Cardiac muscle cell (in vitro differentiated cells and primary cell): Measurements from ENCODE around the gene KIF6. TPM values are rescaled to one million over a fixed set of nuclear protein-coding genes. Genes with fewer than 3 reads are reported as not detected.

Source experiments
- DNase-seq, 2 donors: peaks; one replicate each; pipeline versions ENCODE4 v3.0.0 to v3.0.0-alpha.2; 2010 to 2017; ENCODE audit warnings: low read depth in 1 of 2, low spot score in 1 of 2
- H3K27ac ChIP-seq: fragments of 200-600 bp; sonication (generic); 2 replicates; pipeline ENCODE4 v1.5.1; 2016
- H3K27me3 ChIP-seq: fragments of 200-600 bp; sonication (generic); 2 replicates; pipeline ENCODE4 v1.6.0; 2016; ENCODE audit warnings: control low read depth
- H3K36me3 ChIP-seq: fragments of 200-600 bp; sonication (generic); 2 replicates; pipeline ENCODE4 v1.5.1; 2016; ENCODE audit warnings: control low read depth
- H3K4me1 ChIP-seq: fragments of 200-600 bp; sonication (generic); 2 replicates; pipeline ENCODE4 v1.8.1; 2017; ENCODE audit warnings: low read depth, mild to moderate bottlenecking, mixed run types
- H3K4me3 ChIP-seq: fragments of 200-600 bp; sonication (generic); 2 replicates; pipeline ENCODE4 v1.5.1; 2016; ENCODE audit warnings: mild to moderate bottlenecking
- H3K9me3 ChIP-seq: fragments of 200-600 bp; sonication (generic); 2 replicates; pipeline ENCODE4 v1.5.1; 2017; ENCODE audit warnings: low read depth, mild to moderate bottlenecking, control low read depth
- CTCF ChIP-seq: IDR thresholded peaks from 2 replicates; pipeline ENCODE4 v1.5.1; 2012; ENCODE audit warnings: low read depth, mild to moderate bottlenecking, low read length
- polyA plus RNA-seq: library from polyadenylated mRNA; unstranded; fragments of >200 nt; fragmentation: Nextera tagmentation; extraction: Ambion mirVana; gene quantifications from 2 replicates; pipeline ENCODE4 v1.2.1, GENCODE V29; 2016
- total RNA-seq: library from RNA; depleted of rRNA; stranded (reverse); fragments of >200 nt; gene quantifications from 2 replicates; pipeline ENCODE4 v1.2.3, GENCODE V29; 2016

Gene KIF6
- total and polyA plus RNA-seq, 2 experiments from 2014 or later, result 0.69 to 1.7 TPM

- no peak for DNase-seq
- Histone ChIP-seq H3K4me1 (peaks cover 3% of the 10 kb centered on the region), H3K4me3 (no peak overlapping the region), H3K9me3 (no peaks in the 10 kb centered on the region), H3K27ac (no peak overlapping the region), H3K27me3 (no peaks in the 10 kb centered on the region), H3K36me3 (no peaks in the 10 kb centered on the region)
- TF ChIP-seq CTCF, result no peak
These were observed 71.1 kb downstream of the KIF6 start for GRCh38 chr6:39654121-39654520.

- Histone ChIP-seq H3K9me3 (no peaks in the 10 kb centered on the region), H3K36me3 (no peaks in the 10 kb centered on the region), H3K27me3 (no peaks in the 10 kb centered on the region), H3K27ac (no peak overlapping the region), H3K4me1 (peaks cover 3% of the 10 kb centered on the region), H3K4me3 (no peak overlapping the region)
- TF ChIP-seq CTCF, result no peak
- DNase-seq, result no peak
These were observed 71.6 kb downstream of the KIF6 start for GRCh38 chr6:39653612-39654011.

GRCh38 chr6:39649996-39650395, 75.2 kb downstream of the KIF6 start:
- no peak overlapping the region for H3K27ac ChIP-seq
- no peaks in the 10 kb centered on the region for H3K9me3 ChIP-seq
- H3K27me3 ChIP-seq, result no peaks in the 10 kb centered on the region
- peaks cover 3% of the 10 kb centered on the region for H3K4me1 ChIP-seq
- H3K36me3 ChIP-seq, result no peaks in the 10 kb centered on the region
- no peak overlapping the region for H3K4me3 ChIP-seq
- DNase-seq, result no peak
- TF ChIP-seq CTCF, result no peak

GRCh38 chr6:39646751-39647420, 78.3 kb downstream of the KIF6 start:
- H3K36me3 ChIP-seq, result no peaks in the 10 kb centered on the region
- no peak for DNase-seq
- H3K27me3 ChIP-seq, result no peaks in the 10 kb centered on the region
- no peak for TF ChIP-seq CTCF
- H3K4me1 ChIP-seq, result peaks cover 3% of the 10 kb centered on the region
- H3K27ac ChIP-seq, result no peak overlapping the region
- no peak overlapping the region for H3K4me3 ChIP-seq
- no peaks in the 10 kb centered on the region for H3K9me3 ChIP-seq

- TF ChIP-seq CTCF, result no peak
- Histone ChIP-seq H3K9me3 (no peaks in the 10 kb centered on the region), H3K4me3 (no peak overlapping the region), H3K27ac (no peak overlapping the region), H3K36me3 (no peaks in the 10 kb centered on the region), H3K27me3 (no peaks in the 10 kb centered on the region), H3K4me1 (no peaks in the 10 kb centered on the region)
- no peak for DNase-seq
These were observed 82.9 kb downstream of the KIF6 start for GRCh38 chr6:39642270-39642669.
